ENCODE results near the gene KLHL26.

DNA sequence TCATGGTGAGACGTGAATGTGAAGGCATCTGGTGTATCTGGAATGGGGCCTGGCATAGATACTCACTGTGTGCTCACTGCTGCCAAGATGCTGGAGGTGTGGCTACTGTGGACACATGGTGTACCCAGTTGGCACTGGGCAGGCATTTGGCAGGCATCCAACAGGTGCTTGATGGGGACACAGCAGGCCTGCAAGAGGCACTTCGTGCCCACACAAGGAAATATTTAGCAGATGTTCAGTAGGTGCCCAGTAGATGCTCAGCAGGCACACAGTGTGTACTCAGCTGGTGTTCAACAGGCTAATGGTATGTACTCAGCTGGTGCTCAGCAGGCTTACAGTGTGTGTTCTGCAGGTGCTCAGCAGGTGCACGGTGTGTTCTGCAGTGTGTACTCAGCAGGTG, 60.9 kb downstream of the KLHL26 start:
- TF ChIP-seq ZNF623 (tag by site-specific recombination; IDR thresholded peaks at IDR 0.05): no peak
- TF ChIP-seq ZNF560 (tag by site-specific recombination; IDR thresholded peaks at IDR 0.05; ENCODE audit: borderline replicate concordance): no peak
- TF ChIP-seq ZNF701 (tag by site-specific recombination; IDR thresholded peaks at IDR 0.05): no peak
- TF ChIP-seq, protein P1, sequence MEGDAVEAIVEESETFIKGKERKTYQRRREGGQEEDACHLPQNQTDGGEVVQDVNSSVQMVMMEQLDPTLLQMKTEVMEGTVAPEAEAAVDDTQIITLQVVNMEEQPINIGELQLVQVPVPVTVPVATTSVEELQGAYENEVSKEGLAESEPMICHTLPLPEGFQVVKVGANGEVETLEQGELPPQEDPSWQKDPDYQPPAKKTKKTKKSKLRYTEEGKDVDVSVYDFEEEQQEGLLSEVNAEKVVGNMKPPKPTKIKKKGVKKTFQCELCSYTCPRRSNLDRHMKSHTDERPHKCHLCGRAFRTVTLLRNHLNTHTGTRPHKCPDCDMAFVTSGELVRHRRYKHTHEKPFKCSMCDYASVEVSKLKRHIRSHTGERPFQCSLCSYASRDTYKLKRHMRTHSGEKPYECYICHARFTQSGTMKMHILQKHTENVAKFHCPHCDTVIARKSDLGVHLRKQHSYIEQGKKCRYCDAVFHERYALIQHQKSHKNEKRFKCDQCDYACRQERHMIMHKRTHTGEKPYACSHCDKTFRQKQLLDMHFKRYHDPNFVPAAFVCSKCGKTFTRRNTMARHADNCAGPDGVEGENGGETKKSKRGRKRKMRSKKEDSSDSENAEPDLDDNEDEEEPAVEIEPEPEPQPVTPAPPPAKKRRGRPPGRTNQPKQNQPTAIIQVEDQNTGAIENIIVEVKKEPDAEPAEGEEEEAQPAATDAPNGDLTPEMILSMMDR (tag by site-specific recombination; IDR thresholded peaks at IDR 0.05): no peak
- no peak for TF ChIP-seq ZNF221 (tag by site-specific recombination; IDR thresholded peaks at IDR 0.05; ENCODE audit: borderline replicate concordance)
- TF ChIP-seq ZNF140 (tag by site-specific recombination; IDR thresholded peaks at IDR 0.05): no peak
- TF ChIP-seq, protein P2, sequence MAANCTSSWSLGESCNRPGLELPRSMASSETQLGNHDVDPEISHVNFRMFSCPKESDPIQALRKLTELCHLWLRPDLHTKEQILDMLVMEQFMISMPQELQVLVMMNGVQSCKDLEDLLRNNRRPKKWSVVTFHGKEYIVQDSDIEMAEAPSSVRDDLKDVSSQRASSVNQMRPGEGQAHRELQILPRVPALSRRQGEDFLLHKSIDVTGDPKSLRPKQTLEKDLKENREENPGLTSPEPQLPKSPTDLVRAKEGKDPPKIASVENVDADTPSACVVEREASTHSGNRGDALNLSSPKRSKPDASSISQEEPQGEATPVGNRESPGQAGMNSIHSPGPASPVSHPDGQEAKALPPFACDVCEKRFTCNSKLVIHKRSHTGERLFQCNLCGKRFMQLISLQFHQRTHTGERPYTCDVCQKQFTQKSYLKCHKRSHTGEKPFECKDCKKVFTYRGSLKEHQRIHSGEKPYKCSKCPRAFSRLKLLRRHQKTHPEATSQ (tag by site-specific recombination; IDR thresholded peaks at IDR 0.05): no peak
- no peak for TF ChIP-seq ZNF558 (tag by site-specific recombination; IDR thresholded peaks at IDR 0.05)
- no peak for TF ChIP-seq ZNF274 (IDR thresholded peaks at IDR 0.05; ENCODE audit: low read length)
- TF ChIP-seq ZNF274 (tag by site-specific recombination; IDR thresholded peaks at IDR 0.05; ENCODE audit: borderline replicate concordance): no peak
- no peak for TF ChIP-seq ZNF416 (tag by site-specific recombination; IDR thresholded peaks at IDR 0.05)
- TF ChIP-seq ZNF658 (tag by site-specific recombination; IDR thresholded peaks at IDR 0.05): no peak
- TF ChIP-seq ZBTB7A (tag by site-specific recombination; IDR thresholded peaks at IDR 0.05; ENCODE audit: low read depth): no peak

Data from HEK293 (cell line).